Mesenchymal stem cell (in vitro differentiated cells and primary cell): Measurements from ENCODE around the gene C1QTNF8.

Source experiments
- DNase-seq: peaks from one replicate; pipeline ENCODE4 v3.0.0-alpha.2; 2013
- H2AFZ ChIP-seq: one replicate; pipeline ENCODE4 v1.6.1; 2013; ENCODE audit warnings: low read depth, mild to moderate bottlenecking, control low read depth, inconsistent platforms, low read length, moderate library complexity
- H2AK5ac ChIP-seq: 2 replicates; pipeline ENCODE4 v1.6.1; 2013; ENCODE audit warnings: low read length, moderate library complexity, mild to moderate bottlenecking, inconsistent platforms; ENCODE audit not compliant: severe bottlenecking
- H2BK120ac ChIP-seq: one replicate; pipeline ENCODE4 v1.6.1; 2013; ENCODE audit warnings: low read depth, mild to moderate bottlenecking, inconsistent platforms, low read length, moderate library complexity
- H2BK12ac ChIP-seq, 2 experiments: one replicate each; pipeline ENCODE4 v1.6.1; 2013; ENCODE audit warnings: inconsistent platforms in 2 of 2, low read length in 2 of 2, mild to moderate bottlenecking in 2 of 2, moderate library complexity in 2 of 2, control low read depth in 1 of 2
- H2BK15ac ChIP-seq: one replicate; pipeline ENCODE4 v1.6.1; 2013; ENCODE audit warnings: mild to moderate bottlenecking, low read depth, inconsistent platforms; ENCODE audit not compliant: poor library complexity, severe bottlenecking
- H2BK5ac ChIP-seq: 2 replicates; pipeline ENCODE4 v1.6.1; 2013; ENCODE audit warnings: low read depth, mild to moderate bottlenecking, low read length, control low read depth, inconsistent platforms; ENCODE audit not compliant: poor library complexity, severe bottlenecking
- H3K14ac ChIP-seq, 2 experiments: one replicate each; pipeline ENCODE4 v1.6.1; 2013; ENCODE audit warnings: inconsistent platforms in 2 of 2, low read length in 2 of 2, control low read depth in 1 of 2, mild to moderate bottlenecking in 1 of 2, moderate library complexity in 1 of 2
- H3K18ac ChIP-seq, 2 experiments: one replicate each; pipeline ENCODE4 v1.6.1; 2013; ENCODE audit warnings: inconsistent platforms in 2 of 2, low read length in 2 of 2, control low read depth in 1 of 2, low read depth in 1 of 2, mild to moderate bottlenecking in 1 of 2
- H3K23ac ChIP-seq, 2 experiments: one replicate each; pipeline ENCODE4 v1.6.1; 2013; ENCODE audit warnings: inconsistent platforms in 2 of 2, low read length in 2 of 2, mild to moderate bottlenecking in 2 of 2, moderate library complexity in 2 of 2, control low read depth in 1 of 2
- H3K27ac ChIP-seq: 2 replicates; pipeline ENCODE4 v1.5.1; 2013; ENCODE audit warnings: mild to moderate bottlenecking, moderate library complexity, low read length, control low read depth, inconsistent platforms; ENCODE audit not compliant: poor library complexity, severe bottlenecking
- H3K27me3 ChIP-seq, 2 experiments: 2 replicates each; pipeline versions ENCODE4 v1.6.1 to v1.7.0; 2013; ENCODE audit warnings: low read length in 2 of 2, mild to moderate bottlenecking in 2 of 2, moderate library complexity in 2 of 2, control low read depth in 1 of 2, inconsistent platforms in 1 of 2; ENCODE audit not compliant: control insufficient read depth in 1 of 2, insufficient read depth in 1 of 2
- H3K36me3 ChIP-seq, 2 experiments: 2 replicates each; pipeline versions ENCODE4 v1.6.1 to v1.7.0; 2013; ENCODE audit warnings: low read length in 2 of 2, control low read depth in 1 of 2, inconsistent platforms in 1 of 2, low read depth in 1 of 2, mild to moderate bottlenecking in 1 of 2; ENCODE audit not compliant: insufficient read depth in 2 of 2, control insufficient read depth in 1 of 2
- H3K4ac ChIP-seq, 2 experiments: one replicate each; pipeline ENCODE4 v1.6.1; 2013; ENCODE audit warnings: inconsistent platforms in 2 of 2, low read length in 2 of 2, mild to moderate bottlenecking in 2 of 2, moderate library complexity in 2 of 2, control low read depth in 1 of 2, low read depth in 1 of 2
- H3K4me1 ChIP-seq: 2 replicates; pipeline ENCODE4 v1.6.1; 2013; ENCODE audit warnings: low read depth, low read length, control low read depth; ENCODE audit not compliant: control insufficient read depth, insufficient read depth
- H3K4me2 ChIP-seq: 2 replicates; pipeline ENCODE4 v1.6.1; 2013; ENCODE audit warnings: low read length, mild to moderate bottlenecking, inconsistent platforms; ENCODE audit not compliant: poor library complexity, severe bottlenecking
- H3K4me3 ChIP-seq, 2 experiments: 2 replicates each; pipeline versions ENCODE4 v1.5.1 to v1.7.0; 2013; ENCODE audit warnings: low read length in 2 of 2, mild to moderate bottlenecking in 2 of 2, control low read depth in 1 of 2, low read depth in 1 of 2; ENCODE audit not compliant: insufficient read depth in 1 of 2
- H3K79me1 ChIP-seq: replicated peaks from 2 replicates; pipeline ENCODE4 v1.6.1; 2013; ENCODE audit warnings: mild to moderate bottlenecking, control low read depth, low read length, inconsistent platforms; ENCODE audit not compliant: poor library complexity, severe bottlenecking
- H3K9ac ChIP-seq: 2 replicates; pipeline ENCODE4 v1.7.0; 2013; ENCODE audit warnings: mild to moderate bottlenecking, low read length, moderate library complexity
- H3K9me3 ChIP-seq: 2 replicates; pipeline ENCODE4 v1.7.0; 2013; ENCODE audit warnings: mild to moderate bottlenecking, low read length; ENCODE audit not compliant: control insufficient read depth
- H4K8ac ChIP-seq: one replicate; pipeline ENCODE4 v1.6.1; 2013; ENCODE audit warnings: inconsistent platforms, mild to moderate bottlenecking, low read length, moderate library complexity
- H4K91ac ChIP-seq: one replicate; pipeline ENCODE4 v1.6.1; 2013; ENCODE audit warnings: mild to moderate bottlenecking, low read length, inconsistent platforms
- WGBS: methylation state at CpG from one replicate; pipeline ENCODE4 v1.1.7; 2013; ENCODE audit warnings: mixed read lengths; 5-methylcytosine and 5-hydroxymethylcytosine counted together

Gene C1QTNF8

GRCh38 chr16:1079786-1080525 lies 16.1 kb downstream of the C1QTNF8 start:
- Histone ChIP-seq H3K27me3 (peaks cover 18 to 46% of the 10 kb centered on the region in 2 experiments), H3K4me1 (peaks cover 21% of the 10 kb centered on the region), H4K91ac (no peak overlapping the region), H3K4me2 (no peak overlapping the region), H2BK120ac (no peak overlapping the region), H4K8ac (no peak overlapping the region), H2AFZ (no peak overlapping the region), H3K23ac (no peak overlapping the region), H3K27ac (no peak overlapping the region), H3K79me1 (no peaks in the 10 kb centered on the region), H2BK12ac (no peak overlapping the region), H3K36me3 (peaks cover 0 to 3% of the 10 kb centered on the region in 2 experiments), H2BK5ac (no peak overlapping the region), H3K9me3 (peaks cover 12% of the 10 kb centered on the region), H3K4me3 (no peak overlapping the region), H3K18ac (no peak overlapping the region), H2AK5ac (no peak overlapping the region), H2BK15ac (no peak overlapping the region), H3K4ac (no peak overlapping the region), H3K14ac (no peak overlapping the region), H3K9ac (no peak overlapping the region)
- no peak for DNase-seq
- WGBS = 87% methylated on average over 44 of the region's 45 CpGs

GRCh38 chr16:1079341-1079740 lies 16.7 kb downstream of the C1QTNF8 start:
- Histone ChIP-seq H3K9me3 (peaks cover 6% of the 10 kb centered on the region), H2BK5ac (no peak overlapping the region), H3K27ac (no peak overlapping the region), H3K4ac (no peak overlapping the region), H3K4me3 (peak overlapping the region in 1 of 2 experiments; percentile 27), H4K91ac (no peak overlapping the region), H3K18ac (no peak overlapping the region), H2AK5ac (no peak overlapping the region), H4K8ac (no peak overlapping the region), H3K27me3 (peaks cover 24 to 47% of the 10 kb centered on the region in 2 experiments), H3K4me2 (no peak overlapping the region), H2AFZ (no peak overlapping the region), H2BK120ac (no peak overlapping the region), H3K14ac (no peak overlapping the region), H3K79me1 (no peaks in the 10 kb centered on the region), H2BK15ac (no peak overlapping the region), H3K4me1 (peaks cover 21% of the 10 kb centered on the region), H3K9ac (no peak overlapping the region), H3K36me3 (peaks cover 0 to 3% of the 10 kb centered on the region in 2 experiments), H2BK12ac (no peak overlapping the region), H3K23ac (no peak overlapping the region)
- 97% methylated on average over 40 of the region's 43 CpGs for WGBS
- DNase-seq = no peak

GRCh38 chr16:1078579-1079021 lies 17.4 kb downstream of the C1QTNF8 start:
- 76% methylated on average over 28 of the region's 28 CpGs for WGBS
- no peak for DNase-seq
- peaks cover 28 to 49% of the 10 kb centered on the region in 2 experiments for H3K27me3 ChIP-seq
- peak overlapping the region in 1 of 2 experiments; percentile 8 for H3K4me3 ChIP-seq
- H4K91ac ChIP-seq = no peak overlapping the region
- H2AK5ac ChIP-seq = no peak overlapping the region
- no peak overlapping the region for H3K23ac ChIP-seq
- no peak overlapping the region for H2AFZ ChIP-seq
- H3K18ac ChIP-seq = no peak overlapping the region
- H4K8ac ChIP-seq = no peak overlapping the region
- no peaks in the 10 kb centered on the region for H3K79me1 ChIP-seq
- no peak overlapping the region for H3K9ac ChIP-seq
- no peaks in the 10 kb centered on the region for H3K9me3 ChIP-seq
- H2BK15ac ChIP-seq = no peak overlapping the region
- peaks cover 0 to 3% of the 10 kb centered on the region in 2 experiments for H3K36me3 ChIP-seq
- H3K14ac ChIP-seq = no peak overlapping the region
- no peak overlapping the region for H3K27ac ChIP-seq
- H2BK5ac ChIP-seq = no peak overlapping the region
- no peak overlapping the region for H3K4me2 ChIP-seq
- H3K4ac ChIP-seq = no peak overlapping the region
- H3K4me1 ChIP-seq = peaks cover 21% of the 10 kb centered on the region
- no peak overlapping the region for H2BK120ac ChIP-seq
- no peak overlapping the region for H2BK12ac ChIP-seq

- Histone ChIP-seq H2BK120ac (no peak overlapping the region), H2BK12ac (no peak overlapping the region), H3K4ac (no peak overlapping the region), H3K9me3 (no peaks in the 10 kb centered on the region), H2AFZ (no peak overlapping the region), H2BK15ac (no peak overlapping the region), H4K8ac (no peak overlapping the region), H3K79me1 (no peaks in the 10 kb centered on the region), H3K36me3 (peaks cover 0 to 3% of the 10 kb centered on the region in 2 experiments), H2BK5ac (no peak overlapping the region), H3K9ac (no peak overlapping the region), H3K23ac (no peak overlapping the region), H3K4me2 (no peak overlapping the region), H3K27ac (no peak overlapping the region), H3K4me3 (no peak overlapping the region), H2AK5ac (no peak overlapping the region), H3K4me1 (peaks cover 19% of the 10 kb centered on the region), H3K18ac (no peak overlapping the region), H3K14ac (no peak overlapping the region), H3K27me3 (peaks cover 31 to 54% of the 10 kb centered on the region in 2 experiments), H4K91ac (no peak overlapping the region)
- 89% methylated on average over 36 of the region's 36 CpGs for WGBS
- no peak for DNase-seq
These were observed 18.0 kb downstream of the C1QTNF8 start for GRCh38 chr16:1077877-1078578.
